SK-N-SH (cell line): ENCODE data around the gene PHF21A. TPM values are rescaled to one million over a fixed set of nuclear protein-coding genes. Genes with fewer than 3 reads are reported as not detected.

Experiments used
- CTCF ChIA-PET: fragments of 300-600, 350-600 bp; formaldehyde crosslinking; extraction: SDS; loops from one replicate; lab custom pipeline; 2021; lab: Yijun Ruan, JAX
- POLR2A ChIA-PET: fragments of 350-600 bp; sonication (Branson Sonifier 250); formaldehyde crosslinking; extraction: SDS; loops from one replicate; lab custom pipeline; 2020; ENCODE audit warnings: antibody characterized with exemption, inconsistent platforms; lab: Yijun Ruan, JAX
- DNase-seq: peaks from one replicate; pipeline ENCODE4 v3.0.0; 2012
- H2AFZ ChIP-seq: fragments of 200-600 bp; sonication (generic); 2 replicates; pipeline ENCODE4 v1.8.1; 2016; ENCODE audit warnings: antibody characterized with exemption, mild to moderate bottlenecking, low read depth
- H3F3A ChIP-seq: fragments of 200-600 bp; sonication (generic); replicated peaks from 2 replicates; pipeline ENCODE3; 2016; ENCODE audit warnings: antibody characterized with exemption, mild to moderate bottlenecking; ENCODE audit not compliant: insufficient read depth
- H3K27ac ChIP-seq, 2 experiments: fragments of 200-500 bp in 1 of 2; fragments of 200-600 bp in 1 of 2; sonication (Bioruptor generic) in 1 of 2; sonication (generic), shearing (Covaris generic) in 1 of 2; 2 replicates each; pipeline versions ENCODE4 v1.5.1 to v1.6.1; 2014 to 2016; ENCODE audit warnings: low read depth in 2 of 2, inconsistent platforms in 1 of 2, low read length in 1 of 2, mild to moderate bottlenecking in 1 of 2, mixed read lengths in 1 of 2
- H3K27me3 ChIP-seq: fragments of 200-600 bp; sonication (generic), shearing (Covaris generic); 2 replicates; pipeline ENCODE4 v1.6.1; 2016; ENCODE audit warnings: mixed run types; ENCODE audit not compliant: insufficient read depth
- H3K36me3 ChIP-seq, 2 experiments: fragments of 200-500 bp in 1 of 2; fragments of 200-600 bp in 1 of 2; sonication (Bioruptor generic) in 1 of 2; sonication (generic) in 1 of 2; replicated peaks in 1 of 2; 2 replicates each; pipeline versions ENCODE3 to v1.5.1; 2014 to 2016; ENCODE audit warnings: low read length in 1 of 2, mild to moderate bottlenecking in 1 of 2; ENCODE audit not compliant: insufficient read depth in 2 of 2, control insufficient read depth in 1 of 2
- H3K4me1 ChIP-seq, 2 experiments: fragments of 200-500 bp in 1 of 2; fragments of 200-600 bp in 1 of 2; sonication (Bioruptor generic) in 1 of 2; sonication (generic), shearing (Covaris generic) in 1 of 2; 2 replicates each; pipeline versions ENCODE4 v1.5.1 to v1.6.1; 2014 to 2016; ENCODE audit warnings: low read depth in 1 of 2, low read length in 1 of 2, mixed run types in 1 of 2; ENCODE audit not compliant: insufficient read depth in 2 of 2, control insufficient read depth in 1 of 2
- H3K4me2 ChIP-seq: fragments of 200-600 bp; sonication (generic), shearing (Covaris generic); 2 replicates; pipeline ENCODE4 v1.6.1; 2017; ENCODE audit warnings: mixed run types
- H3K4me3 ChIP-seq, 2 experiments: fragments of 200-500 bp in 1 of 2; fragments of 200-600 bp in 1 of 2; sonication (Bioruptor generic) in 1 of 2; sonication (generic), shearing (Covaris generic) in 1 of 2; 2 replicates each; pipeline versions ENCODE4 v1.5.1 to v1.8.1; 2014 to 2016; ENCODE audit warnings: low read depth in 2 of 2, inconsistent platforms in 1 of 2, low read length in 1 of 2, mild to moderate bottlenecking in 1 of 2, mixed read lengths in 1 of 2, moderate library complexity in 1 of 2
- H3K79me2 ChIP-seq: fragments of 200-600 bp; sonication (generic); 2 replicates; pipeline ENCODE4 v1.8.1; 2017; ENCODE audit warnings: mild to moderate bottlenecking; ENCODE audit not compliant: insufficient read depth
- H3K9ac ChIP-seq: fragments of 200-600 bp; sonication (generic); 2 replicates; pipeline ENCODE4 v1.6.1; 2017; ENCODE audit warnings: mixed run types
- H3K9me2 ChIP-seq: fragments of 200-600 bp; sonication (generic); 2 replicates; pipeline ENCODE4 v1.6.1; 2017; ENCODE audit warnings: mixed run types
- H3K9me3 ChIP-seq: fragments of 200-600 bp; sonication (generic); 2 replicates; pipeline ENCODE4 v1.6.1; 2017; ENCODE audit warnings: mixed run types, mild to moderate bottlenecking, moderate library complexity
- H4K20me1 ChIP-seq: fragments of 200-600 bp; sonication (generic); 2 replicates; pipeline ENCODE4 v1.6.1; 2017; ENCODE audit warnings: mild to moderate bottlenecking, mixed run types; ENCODE audit not compliant: insufficient read depth
- CHD2 ChIP-seq: fragments of 150-350 bp; IDR thresholded peaks from 2 replicates; pipeline ENCODE4 v1.6.1; 2018; ENCODE audit warnings: low read length; ENCODE audit not compliant: partially characterized antibody
- ELF1 ChIP-seq: IDR thresholded peaks from 2 replicates; pipeline ENCODE4 v1.4.0; 2012
- FOSL2 ChIP-seq: IDR thresholded peaks from 2 replicates; pipeline ENCODE4 v1.4.0; 2012; ENCODE audit warnings: low read depth, mild to moderate bottlenecking, moderate library complexity, borderline replicate concordance
- FOXM1 ChIP-seq: IDR thresholded peaks from 2 replicates; pipeline ENCODE4 v1.4.0; 2012; ENCODE audit warnings: low read depth, mild to moderate bottlenecking
- GATA2 ChIP-seq: sonication (generic); formaldehyde crosslinking; IDR thresholded peaks from 2 replicates; pipeline ENCODE4 v1.5.0; 2020; ENCODE audit warnings: mild to moderate bottlenecking, missing genetic modification reagents
- IRF3 ChIP-seq: fragments of 150-350 bp; IDR thresholded peaks from 2 replicates; pipeline ENCODE4 v1.6.1; 2016; ENCODE audit warnings: mild to moderate bottlenecking, low read depth, low read length
- JUND ChIP-seq: IDR thresholded peaks from 2 replicates; pipeline ENCODE4 v1.4.0; 2012
- MEF2A ChIP-seq: IDR thresholded peaks from 2 replicates; pipeline ENCODE4 v1.4.0; 2012; ENCODE audit warnings: low read depth, borderline replicate concordance
- NRF1 ChIP-seq: IDR thresholded peaks from 2 replicates; pipeline ENCODE4 v1.6.1; 2012; ENCODE audit warnings: low read depth, mild to moderate bottlenecking, low read length
- PBX3 ChIP-seq: IDR thresholded peaks from 2 replicates; pipeline ENCODE4; 2012
- POLR2AphosphoS5 ChIP-seq: IDR thresholded peaks from 2 replicates; pipeline ENCODE4 v1.6.1; 2012; ENCODE audit warnings: low read depth, low read length
- RAD21 ChIP-seq: IDR thresholded peaks from 2 replicates; pipeline ENCODE4 v1.6.1; 2012; ENCODE audit warnings: mild to moderate bottlenecking, low read length
- SIN3A ChIP-seq: IDR thresholded peaks from 2 replicates; pipeline ENCODE4 v1.6.1; 2012; ENCODE audit warnings: low read depth, mild to moderate bottlenecking, low read length, moderate library complexity, borderline replicate concordance
- TAF1 ChIP-seq: IDR thresholded peaks from 2 replicates; pipeline ENCODE4 v1.6.1; 2012; ENCODE audit warnings: low read depth, mild to moderate bottlenecking, low read length, moderate library complexity, borderline replicate concordance
- TCF12 ChIP-seq: IDR thresholded peaks from 2 replicates; pipeline ENCODE4 v1.4.0; 2012
- TEAD4 ChIP-seq: IDR thresholded peaks from 2 replicates; pipeline ENCODE4 v1.4.0; 2012; ENCODE audit warnings: mild to moderate bottlenecking, borderline replicate concordance; ENCODE audit not compliant: insufficient read depth
- USF1 ChIP-seq: IDR thresholded peaks from 2 replicates; pipeline ENCODE4 v1.4.0; 2012; ENCODE audit warnings: low read depth, borderline replicate concordance
- YY1 ChIP-seq: IDR thresholded peaks from 2 replicates; pipeline ENCODE4 v1.4.0; 2012; ENCODE audit warnings: low read depth, mild to moderate bottlenecking
- WGBS: methylation state at CpG from one replicate; pipeline ENCODE4 v1.1.6; 2017; ENCODE audit warnings: low lambda C conversion rate; 5-methylcytosine and 5-hydroxymethylcytosine counted together
- polyA plus RNA-seq, 3 experiments: library from polyadenylated mRNA; depleted of rRNA; stranded (reverse); fragments of >200 nt; gene quantifications; 2 replicates each; pipeline ENCODE4 v1.2.3, GENCODE V29; 2012
- TF ChIP-seq, protein P1 (sequence below): IDR thresholded peaks from 2 replicates; pipeline ENCODE4 v1.4.0; 2012; ENCODE audit warnings: low read depth
- TF ChIP-seq, protein P2 (sequence below): IDR thresholded peaks from 2 replicates; pipeline ENCODE4 v1.4.0; 2012; ENCODE audit warnings: low read depth, borderline replicate concordance

Gene PHF21A
- polyA plus RNA-seq, 1 of the 3 experiments (the other 2 are of a cell fraction), result 18.8 TPM

DNA sequence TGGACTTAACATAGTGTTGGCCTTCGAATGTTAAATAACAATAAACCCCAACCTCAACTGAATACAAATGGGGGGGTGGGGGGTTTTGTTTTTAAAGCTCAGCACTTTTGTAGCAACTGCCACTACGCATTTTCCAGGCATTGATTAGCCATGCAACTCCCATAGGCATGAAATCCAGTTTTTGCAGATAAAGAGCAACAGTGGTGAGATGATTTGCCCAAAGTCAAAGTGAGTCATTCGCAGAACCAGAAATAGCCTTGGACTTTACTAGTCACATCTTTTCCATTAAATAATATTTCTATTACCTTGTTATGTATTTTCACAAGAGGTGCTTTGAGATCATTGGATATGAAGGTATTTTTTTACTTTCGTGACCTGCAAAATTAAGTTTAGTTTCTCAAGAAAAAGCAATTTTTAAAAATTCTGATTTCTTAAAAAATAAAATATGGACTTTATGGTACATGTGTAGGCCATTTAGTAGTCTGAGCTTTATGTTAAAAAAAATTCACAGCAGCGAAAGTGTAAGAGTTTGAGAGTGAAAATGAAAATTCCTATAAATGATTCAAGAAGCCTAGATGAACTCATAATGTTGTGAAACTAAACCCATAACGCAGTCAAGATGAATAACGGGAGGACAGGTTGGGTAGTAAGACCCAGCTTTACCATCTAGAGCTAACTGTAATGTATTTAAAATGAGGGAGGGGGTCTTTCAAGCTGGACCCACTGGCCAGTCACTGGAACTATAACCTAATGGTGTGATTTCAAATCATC, 1.9 kb upstream of the PHF21A start:
- Histone ChIP-seq H3K79me2 (peaks cover 15% of the 10 kb centered on the region), H4K20me1 (peaks cover 6% of the 10 kb centered on the region; the same call in 1 of the 2 replicates), H3K9ac (no peak overlapping the region), H3K4me1 (peaks cover 13 to 14% of the 10 kb centered on the region in 2 experiments; a peak in 3 of 4 replicates), H2AFZ (peak overlapping the region; percentile 62; the same call in 1 of the 2 replicates), H3K9me2 (no peaks in the 10 kb centered on the region), H3K27me3 (no peaks in the 10 kb centered on the region), H3F3A (peaks cover 19% of the 10 kb centered on the region), H3K36me3 (no peaks in the 10 kb centered on the region), H3K9me3 (no peaks in the 10 kb centered on the region), H3K27ac (peak overlapping the region; percentile 84 to 98), H3K4me3 (peak overlapping the region in 1 of 2 experiments; percentile 66; a peak in 3 of 4 replicates), H3K4me2 (peak overlapping the region; percentile 88; the same call in 1 of the 2 replicates)
- TF ChIP-seq FOSL2 (peak; percentile 65), GATA2 (CRISPR knock-in tag) (no peak), MEF2A (no peak), CHD2 (no peak), JUND (peak; percentile 17; the same call in 1 of the 2 replicates), TCF12 (peak; percentile 22; the same call in 1 of the 2 replicates)
- DNase-seq, result no peak
- WGBS, result 59% methylated on average over 7 of the region's 7 CpGs
- CTCF ChIA-PET, result interaction anchor here (1.2 to 1.4 kb wide), 2 partner anchors 115 to 167 kb away, joined by 3 to 4 read pairs; no protein-coding TSS in a partner anchor
- POLR2A ChIA-PET, result no interaction called here

DNA sequence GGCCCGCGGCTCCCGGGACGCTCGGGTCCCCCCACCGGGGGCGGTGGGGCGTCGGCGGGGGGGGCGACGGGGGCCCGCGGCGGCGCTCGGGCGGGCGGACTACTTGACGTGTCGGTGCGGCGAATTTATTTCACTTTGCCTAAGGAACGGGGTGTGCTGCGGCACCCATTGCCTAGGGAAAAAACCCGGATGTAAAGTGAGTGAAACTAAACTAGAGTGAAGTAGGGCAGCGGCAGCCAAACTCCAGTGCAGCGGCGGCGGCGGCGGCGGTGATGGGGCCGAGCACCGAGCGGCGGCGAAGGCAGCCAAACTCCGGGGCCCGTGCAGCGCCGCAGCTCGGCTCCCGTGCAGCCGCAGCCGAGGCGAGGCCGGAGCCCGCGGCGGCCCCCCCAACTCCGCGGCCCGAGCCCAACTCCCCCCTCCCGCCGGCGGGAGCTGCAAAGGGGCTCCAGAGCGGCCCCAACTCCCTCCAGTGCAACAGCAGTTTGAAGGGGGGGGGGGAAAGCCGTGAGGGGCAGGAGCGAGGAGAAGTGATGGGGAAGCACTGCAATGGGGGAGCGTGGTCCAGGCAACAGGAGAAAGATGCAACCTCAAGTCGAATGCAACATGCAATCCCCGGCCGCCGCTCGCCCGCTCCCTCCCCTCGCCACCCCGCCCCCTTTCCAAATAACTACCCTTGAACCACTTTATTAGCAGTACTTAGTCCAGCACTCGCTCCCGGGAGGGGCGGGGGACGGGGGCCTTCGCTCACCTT, 647 bp upstream of the PHF21A start:
- WGBS, result 0% methylated on average over 14 of the region's 74 CpGs
- Histone ChIP-seq H3K36me3 (no peaks in the 10 kb centered on the region), H3K9me2 (no peaks in the 10 kb centered on the region), H3K27me3 (no peaks in the 10 kb centered on the region), H4K20me1 (peaks cover 18% of the 10 kb centered on the region; the same call in 1 of the 2 replicates), H3K4me2 (peak overlapping the region; percentile 88), H2AFZ (peak overlapping the region; percentile 94), H3K79me2 (peaks cover 27% of the 10 kb centered on the region), H3F3A (peaks cover 19% of the 10 kb centered on the region), H3K4me3 (peak overlapping the region; percentile 66 to 84), H3K9me3 (no peaks in the 10 kb centered on the region), H3K9ac (peak overlapping the region; percentile 90), H3K4me1 (peaks cover 13 to 22% of the 10 kb centered on the region in 2 experiments; a peak in 2 of 4 replicates), H3K27ac (peak overlapping the region; percentile 84 to 98)
- DNase-seq, result peak; percentile 79
- POLR2A ChIA-PET, result interaction anchor here (0.6 to 1.1 kb wide), 2 partner anchors 117 to 207 kb away, joined by 3 to 5 read pairs; no protein-coding TSS in a partner anchor
- CTCF ChIA-PET, result interaction anchor here (1.4 kb wide), 1 partner anchor 116 kb away, joined by 4 read pairs; no protein-coding TSS in a partner anchor
- TF ChIP-seq, protein P1, sequence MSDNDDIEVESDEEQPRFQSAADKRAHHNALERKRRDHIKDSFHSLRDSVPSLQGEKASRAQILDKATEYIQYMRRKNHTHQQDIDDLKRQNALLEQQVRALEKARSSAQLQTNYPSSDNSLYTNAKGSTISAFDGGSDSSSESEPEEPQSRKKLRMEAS, result no peak
- TF ChIP-seq PBX3 (peak; percentile 74), YY1 (0 out of 2 replicates have a peak, but pooled peaks have one; percentile 19), NRF1 (no peak), SIN3A (peak; percentile 72; the same call in 1 of the 2 replicates), POLR2AphosphoS5 (peak; percentile 60; the same call in 1 of the 2 replicates), FOXM1 (no peak), USF1 (no peak), TEAD4 (no peak), FOSL2 (no peak), TAF1 (peak; percentile 71), IRF3 (no peak), MEF2A (no peak), JUND (no peak), RAD21 (no peak), ELF1 (peak; percentile 72)
- TF ChIP-seq, protein P2, sequence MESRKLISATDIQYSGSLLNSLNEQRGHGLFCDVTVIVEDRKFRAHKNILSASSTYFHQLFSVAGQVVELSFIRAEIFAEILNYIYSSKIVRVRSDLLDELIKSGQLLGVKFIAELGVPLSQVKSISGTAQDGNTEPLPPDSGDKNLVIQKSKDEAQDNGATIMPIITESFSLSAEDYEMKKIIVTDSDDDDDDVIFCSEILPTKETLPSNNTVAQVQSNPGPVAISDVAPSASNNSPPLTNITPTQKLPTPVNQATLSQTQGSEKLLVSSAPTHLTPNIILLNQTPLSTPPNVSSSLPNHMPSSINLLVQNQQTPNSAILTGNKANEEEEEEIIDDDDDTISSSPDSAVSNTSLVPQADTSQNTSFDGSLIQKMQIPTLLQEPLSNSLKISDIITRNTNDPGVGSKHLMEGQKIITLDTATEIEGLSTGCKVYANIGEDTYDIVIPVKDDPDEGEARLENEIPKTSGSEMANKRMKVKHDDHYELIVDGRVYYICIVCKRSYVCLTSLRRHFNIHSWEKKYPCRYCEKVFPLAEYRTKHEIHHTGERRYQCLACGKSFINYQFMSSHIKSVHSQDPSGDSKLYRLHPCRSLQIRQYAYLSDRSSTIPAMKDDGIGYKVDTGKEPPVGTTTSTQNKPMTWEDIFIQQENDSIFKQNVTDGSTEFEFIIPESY, result no peak
